Fibroblast of pulmonary artery (primary cell): ENCODE results near the gene SETBP1.

Experiments
- DNase-seq: peaks from one replicate; pipeline ENCODE4 v3.0.0-alpha.2; 2010; ENCODE audit warnings: low read depth
- H3K4me3 ChIP-seq: replicated peaks from 2 replicates; pipeline ENCODE4 v1.5.1; 2011; ENCODE audit warnings: low read depth, mild to moderate bottlenecking, control low read depth, low read length, moderate library complexity
- TF ChIP-seq, protein P1 (sequence below): IDR thresholded peaks from 2 replicates; pipeline ENCODE4 v1.5.1; 2011; ENCODE audit warnings: mild to moderate bottlenecking, control low read depth, low read length, inconsistent platforms; ENCODE audit errors: missing control alignments

SETBP1 gene

DNA sequence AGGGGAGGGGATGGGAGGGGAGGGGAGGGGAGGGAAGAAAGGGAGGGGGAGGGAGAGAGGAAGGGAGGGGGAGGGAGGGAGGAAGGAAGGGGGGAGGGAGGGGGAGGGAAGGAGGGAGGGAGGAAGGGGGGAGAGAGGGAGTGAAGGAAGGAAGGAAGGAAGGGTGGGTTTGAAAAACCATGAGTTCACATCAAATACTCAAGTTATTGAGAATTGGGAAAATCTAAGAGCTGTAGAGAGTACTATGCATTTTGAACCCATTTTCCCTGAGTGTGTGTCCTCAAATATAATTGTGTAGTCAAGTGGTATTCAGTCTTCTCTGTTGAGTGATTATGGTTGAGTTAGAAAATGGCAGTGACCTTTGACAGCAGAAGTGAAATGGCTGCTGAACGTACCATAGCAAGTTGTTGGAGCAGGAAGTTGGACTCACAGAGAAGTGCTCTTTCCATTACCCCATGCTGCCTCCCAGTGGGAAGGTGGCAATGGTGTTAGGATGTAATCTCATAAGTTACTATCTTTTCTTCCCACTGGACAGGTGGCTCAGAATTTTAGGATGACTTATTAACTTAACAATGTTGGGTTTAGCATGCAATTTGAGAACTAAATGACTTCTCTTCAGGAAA lies 214.6 kb downstream of the SETBP1 start:
- TF ChIP-seq, protein P1, sequence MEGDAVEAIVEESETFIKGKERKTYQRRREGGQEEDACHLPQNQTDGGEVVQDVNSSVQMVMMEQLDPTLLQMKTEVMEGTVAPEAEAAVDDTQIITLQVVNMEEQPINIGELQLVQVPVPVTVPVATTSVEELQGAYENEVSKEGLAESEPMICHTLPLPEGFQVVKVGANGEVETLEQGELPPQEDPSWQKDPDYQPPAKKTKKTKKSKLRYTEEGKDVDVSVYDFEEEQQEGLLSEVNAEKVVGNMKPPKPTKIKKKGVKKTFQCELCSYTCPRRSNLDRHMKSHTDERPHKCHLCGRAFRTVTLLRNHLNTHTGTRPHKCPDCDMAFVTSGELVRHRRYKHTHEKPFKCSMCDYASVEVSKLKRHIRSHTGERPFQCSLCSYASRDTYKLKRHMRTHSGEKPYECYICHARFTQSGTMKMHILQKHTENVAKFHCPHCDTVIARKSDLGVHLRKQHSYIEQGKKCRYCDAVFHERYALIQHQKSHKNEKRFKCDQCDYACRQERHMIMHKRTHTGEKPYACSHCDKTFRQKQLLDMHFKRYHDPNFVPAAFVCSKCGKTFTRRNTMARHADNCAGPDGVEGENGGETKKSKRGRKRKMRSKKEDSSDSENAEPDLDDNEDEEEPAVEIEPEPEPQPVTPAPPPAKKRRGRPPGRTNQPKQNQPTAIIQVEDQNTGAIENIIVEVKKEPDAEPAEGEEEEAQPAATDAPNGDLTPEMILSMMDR, result peak; percentile 69
- no peak overlapping the region for H3K4me3 ChIP-seq
- peak; percentile 83 for DNase-seq

- H3K4me3 ChIP-seq, result no peak overlapping the region
- TF ChIP-seq, protein P1, result no peak
- no peak for DNase-seq
Observed at GRCh38 chr18:44896846-44897245, 216.2 kb downstream of the SETBP1 start.

DNA sequence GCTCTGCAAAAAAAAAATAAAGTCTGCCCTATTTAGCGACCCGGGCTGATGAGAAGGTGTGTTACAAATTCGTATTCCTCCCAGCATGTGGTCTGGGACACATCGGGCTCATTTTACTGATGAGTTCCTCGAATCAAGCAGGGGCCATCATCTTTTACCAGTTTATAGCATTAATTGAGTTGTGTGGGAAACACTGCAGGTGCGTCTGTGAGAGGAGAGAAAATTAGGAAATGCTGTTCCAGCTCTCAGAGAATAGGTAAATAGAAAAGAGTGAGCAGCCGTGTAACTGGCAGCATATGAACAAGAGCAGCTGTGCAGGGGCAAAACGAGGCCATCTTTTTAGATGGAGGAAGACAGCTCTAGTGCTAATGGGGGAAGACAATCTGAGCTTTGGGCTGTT lies 216.7 kb downstream of the SETBP1 start:
- no peak overlapping the region for H3K4me3 ChIP-seq
- TF ChIP-seq, protein P1, result no peak
- no peak for DNase-seq

- TF ChIP-seq, protein P1, result no peak
- DNase-seq, result no peak
- no peak overlapping the region for H3K4me3 ChIP-seq
Observed at GRCh38 chr18:44897816-44898215, 217.1 kb downstream of the SETBP1 start.

DNA sequence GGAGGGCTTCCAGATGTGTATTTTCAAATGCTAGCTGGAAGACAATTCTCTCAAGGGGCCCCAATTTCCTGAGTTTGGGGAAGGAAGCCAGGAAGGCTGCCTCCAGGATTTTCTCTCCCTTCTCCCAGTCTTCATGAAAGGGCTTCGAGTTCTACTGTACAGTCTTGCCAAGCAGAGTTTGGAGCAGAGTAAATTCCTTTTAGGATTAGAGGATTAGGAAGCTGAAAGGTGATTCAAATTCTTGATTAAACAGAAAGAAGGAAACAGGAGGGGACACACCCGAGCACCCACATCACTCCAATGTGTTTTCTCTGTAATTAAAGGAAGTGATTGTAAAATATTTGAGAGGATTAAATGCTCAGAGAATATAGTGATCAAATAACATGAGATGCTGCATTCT lies 217.8 kb downstream of the SETBP1 start:
- TF ChIP-seq, protein P1, result no peak
- no peak overlapping the region for H3K4me3 ChIP-seq

GRCh38 chr18:44899832-44900231 lies 219.1 kb downstream of the SETBP1 start:
- TF ChIP-seq, protein P1, result peak; percentile 7
- no peak overlapping the region for H3K4me3 ChIP-seq
- DNase-seq, result no peak

More for the DNA sequence above, 217.8 kb downstream of the SETBP1 start:
- no peak for DNase-seq

DNA sequence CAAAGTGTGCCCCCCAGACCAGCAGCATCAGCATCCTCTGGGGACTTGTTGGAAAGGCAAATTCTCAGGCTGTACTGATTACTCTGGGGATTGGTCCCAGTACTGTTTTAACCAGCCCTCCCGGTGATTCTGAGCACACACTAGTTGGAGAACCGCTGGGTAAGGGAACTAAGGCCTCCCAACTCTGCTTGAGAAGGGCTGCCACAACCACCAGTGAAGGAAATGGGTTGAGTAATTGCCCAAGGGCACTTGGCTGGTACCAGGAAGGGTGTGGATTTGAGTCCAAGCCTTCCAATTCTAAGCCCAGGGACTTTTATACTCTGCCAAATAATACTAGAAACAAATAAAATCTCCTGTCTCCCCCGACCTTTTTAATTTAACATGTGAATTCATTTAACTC lies 219.9 kb downstream of the SETBP1 start:
- TF ChIP-seq, protein P1, result no peak
- DNase-seq, result no peak
- H3K4me3 ChIP-seq, result no peak overlapping the region
